Pons (tissue), 1 donor: ENCODE measurements around the gene SMTNL2.
"Not testable (repeated sequence)": the region's sequence is repeated elsewhere in the genome, so short reads cannot be mapped to it uniquely, and the experiment has no call there.

Experiments used
- DNase-seq: peaks from one replicate; pipeline ENCODE4 v3.0.0-alpha.2; 2016; ENCODE audit warnings: low spot score

SMTNL2 gene

DNA sequence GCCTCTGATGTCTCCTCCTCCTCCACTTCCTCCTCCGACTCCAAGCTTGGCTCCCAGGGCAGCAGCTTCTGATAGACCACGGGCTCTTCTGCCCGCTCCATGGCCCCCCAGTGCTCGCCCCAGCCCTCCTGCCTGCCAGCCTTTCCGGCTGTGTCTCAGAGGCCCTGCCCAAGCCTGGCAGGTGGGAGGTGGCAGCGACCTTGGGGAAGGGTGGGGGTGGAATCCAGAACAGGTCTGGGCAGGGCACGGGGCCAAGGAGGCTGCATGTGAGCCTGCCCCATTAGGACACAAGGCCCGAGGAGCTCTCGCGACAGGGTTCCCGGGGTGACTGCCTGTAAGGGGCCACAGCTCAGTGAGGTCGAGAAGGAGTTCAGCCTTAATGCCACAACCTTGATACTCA is 23.9 kb upstream of the SMTNL2 start, which contains the start of gene GGT6:
Gene GGT6 (minus strand): TSS at position 157 of the 400 bp plus-strand sequence. CDS start 56 bp downstream, at position 101.
- DNase-seq, result no peak

DNA sequence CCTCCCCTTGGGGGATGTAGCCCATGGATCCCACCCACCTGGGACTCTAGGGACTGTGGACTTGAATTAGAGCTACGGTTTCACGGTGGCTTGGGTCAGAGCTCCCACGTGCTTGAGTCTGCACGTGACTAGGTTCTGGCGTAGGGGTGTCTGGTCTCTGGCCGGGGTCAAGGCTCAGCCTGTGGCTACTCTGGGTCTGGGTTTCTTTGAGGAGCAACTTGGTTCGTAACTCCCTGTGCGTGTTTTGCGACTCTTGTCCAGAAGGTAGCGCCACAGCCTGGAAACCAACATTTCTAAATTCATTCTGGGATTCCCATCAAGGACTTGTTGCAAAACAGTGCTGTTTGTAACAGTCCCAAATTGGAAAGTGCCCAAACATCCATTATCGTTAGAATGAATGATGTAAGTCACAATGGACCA is 23.5 kb upstream of the SMTNL2 start:
- no peak for DNase-seq

- no peak for DNase-seq
Measured at GRCh38 chr17:4562015-4562969, 22.0 kb upstream of the SMTNL2 start.

- DNase-seq, result peak; percentile 91
Measured at GRCh38 chr17:4565209-4566141, 18.9 kb upstream of the SMTNL2 start.

- DNase-seq, result peak; percentile 78
Measured at GRCh38 chr17:4566785-4567184, 17.5 kb upstream of the SMTNL2 start.

DNA sequence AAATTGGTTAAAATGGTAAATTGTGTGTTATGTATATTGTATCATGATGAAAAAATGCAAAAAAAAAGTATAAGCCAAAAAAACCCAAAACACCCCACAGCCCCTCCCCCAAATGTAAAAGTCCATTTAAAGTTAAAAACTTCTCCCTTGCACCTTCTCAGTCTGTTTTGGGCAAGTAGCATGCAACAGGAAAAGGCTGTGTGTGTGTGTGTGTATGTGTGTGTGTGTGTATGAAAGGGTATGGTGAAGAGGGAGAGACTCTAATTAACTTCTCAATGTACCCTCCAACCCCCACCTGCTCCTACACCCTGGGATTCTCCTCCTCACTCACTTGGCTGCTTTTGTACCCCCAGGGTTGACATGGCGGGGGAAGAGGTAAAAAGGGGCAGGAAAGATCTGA is 14.7 kb upstream of the SMTNL2 start:
- DNase-seq, result no peak

DNA sequence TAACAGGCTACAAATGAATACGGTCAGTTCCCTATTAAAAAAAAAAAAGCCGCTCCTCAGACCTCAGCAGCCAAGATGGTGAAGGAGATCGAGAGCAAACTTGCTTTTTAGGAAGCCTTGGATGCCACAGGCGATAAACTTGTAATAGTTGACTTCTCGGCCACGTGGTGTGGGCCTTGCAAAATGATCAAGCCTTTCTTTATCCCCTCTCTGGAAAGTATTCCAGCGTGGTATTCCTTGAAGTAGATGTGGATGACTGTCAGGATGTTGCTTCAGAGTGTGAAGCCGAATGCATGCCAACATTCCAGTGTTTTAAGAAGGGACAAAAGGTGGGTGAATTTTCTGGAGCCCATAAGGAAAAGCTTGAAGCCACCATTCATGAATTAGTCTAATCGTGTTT is 12.2 kb upstream of the SMTNL2 start:
- DNase-seq, result no peak

DNA sequence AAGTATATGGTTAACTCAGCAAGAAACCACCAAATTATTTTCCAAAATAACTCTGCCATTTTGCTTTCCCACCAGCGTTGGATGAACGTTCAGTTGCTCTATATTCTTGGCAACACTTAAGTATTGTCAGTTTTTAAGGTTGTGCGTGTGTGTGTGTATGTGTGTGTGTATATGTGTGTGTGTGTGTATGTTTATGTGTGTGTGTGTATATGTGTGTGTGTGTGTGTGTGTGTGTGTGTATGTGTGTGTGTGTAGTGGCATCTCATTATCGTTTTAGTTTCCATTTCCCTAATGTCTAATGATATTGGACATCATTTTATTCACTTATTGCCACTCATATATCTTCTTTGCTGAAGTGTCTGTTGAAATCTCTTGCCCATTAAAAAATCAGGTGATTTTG is 11.2 kb upstream of the SMTNL2 start:
- no peak for DNase-seq

DNA sequence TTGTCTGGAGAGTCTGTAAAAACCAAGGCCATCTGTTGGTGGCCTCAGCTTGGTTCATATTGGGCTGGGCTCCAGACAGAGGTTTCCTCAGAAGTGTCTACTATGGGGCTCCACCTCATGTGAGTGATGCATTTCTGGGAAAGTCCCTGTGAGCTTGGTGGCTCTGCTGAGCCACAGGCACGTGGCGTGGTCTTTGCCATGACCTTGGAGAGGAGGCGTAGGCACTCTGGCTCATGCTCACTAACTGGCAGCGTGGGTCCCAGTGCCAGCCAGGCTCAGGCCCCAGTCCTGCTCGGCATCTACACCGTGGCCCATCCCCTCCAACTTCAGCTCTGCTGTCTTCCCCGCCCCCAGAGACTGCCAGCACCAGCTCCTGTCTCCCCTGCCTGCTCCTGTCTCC is 10.7 kb upstream of the SMTNL2 start:
- no peak for DNase-seq

DNA sequence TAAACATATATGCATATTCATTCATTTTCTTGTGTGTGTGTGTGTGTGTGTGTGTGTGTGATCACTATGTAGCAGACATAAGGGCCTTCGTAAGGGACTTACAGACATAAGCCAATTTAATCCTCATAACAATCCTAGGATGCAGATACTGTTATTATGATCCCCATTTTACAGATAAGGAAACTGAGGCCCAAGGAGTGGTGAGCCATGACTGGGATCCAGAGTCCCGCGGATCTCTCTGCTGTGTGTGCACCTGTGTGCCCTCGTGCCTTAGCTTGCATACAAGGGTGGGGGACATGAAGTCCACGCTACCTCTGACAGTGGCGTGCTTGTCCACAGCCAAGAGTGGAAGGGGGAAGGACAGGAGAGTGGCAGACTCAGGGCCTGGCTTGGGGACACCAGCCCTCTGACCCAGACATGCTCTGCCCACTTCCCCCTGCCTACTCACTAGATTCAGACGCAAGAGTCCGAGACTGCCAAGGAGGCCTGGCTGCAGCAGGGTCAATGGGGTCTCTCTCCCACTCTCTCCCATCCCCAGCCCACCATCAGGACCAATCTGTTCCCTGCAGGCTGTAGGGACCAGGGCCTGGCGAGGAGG is 9.8 kb upstream of the SMTNL2 start:
- no peak for DNase-seq

- no peak for DNase-seq
Measured at GRCh38 chr17:4576161-4576558, 8.2 kb upstream of the SMTNL2 start.

DNA sequence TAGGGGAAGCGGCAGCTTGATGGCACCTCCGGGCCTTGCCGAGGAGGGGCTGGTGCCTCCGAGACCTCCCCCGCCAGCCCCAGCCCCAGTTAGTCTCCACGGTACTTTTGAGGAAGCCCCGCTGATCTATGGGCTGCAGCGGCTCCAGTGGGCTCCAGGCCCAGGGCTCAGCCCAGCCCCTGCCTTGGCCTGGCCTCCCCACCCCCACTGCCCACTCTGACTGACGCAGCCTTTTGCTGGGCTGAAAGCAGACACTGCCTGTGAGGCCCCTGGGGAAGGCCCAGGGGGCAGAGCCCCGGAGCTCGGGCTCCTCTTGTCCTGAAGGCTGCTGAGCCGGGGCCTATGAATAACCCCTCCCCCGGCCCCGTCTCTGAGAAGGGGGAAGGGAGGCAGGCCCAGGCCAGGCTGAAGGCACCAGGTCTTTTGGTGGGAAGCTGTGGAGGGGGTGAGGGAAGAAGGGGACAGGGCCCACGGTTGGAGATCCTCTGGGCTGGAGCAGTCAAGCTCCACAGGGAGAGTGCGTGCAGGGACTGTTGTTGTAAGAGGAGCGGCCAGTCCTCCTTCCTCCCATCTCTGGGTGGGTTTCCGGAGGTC is 7.5 kb upstream of the SMTNL2 start:
- no peak for DNase-seq

DNA sequence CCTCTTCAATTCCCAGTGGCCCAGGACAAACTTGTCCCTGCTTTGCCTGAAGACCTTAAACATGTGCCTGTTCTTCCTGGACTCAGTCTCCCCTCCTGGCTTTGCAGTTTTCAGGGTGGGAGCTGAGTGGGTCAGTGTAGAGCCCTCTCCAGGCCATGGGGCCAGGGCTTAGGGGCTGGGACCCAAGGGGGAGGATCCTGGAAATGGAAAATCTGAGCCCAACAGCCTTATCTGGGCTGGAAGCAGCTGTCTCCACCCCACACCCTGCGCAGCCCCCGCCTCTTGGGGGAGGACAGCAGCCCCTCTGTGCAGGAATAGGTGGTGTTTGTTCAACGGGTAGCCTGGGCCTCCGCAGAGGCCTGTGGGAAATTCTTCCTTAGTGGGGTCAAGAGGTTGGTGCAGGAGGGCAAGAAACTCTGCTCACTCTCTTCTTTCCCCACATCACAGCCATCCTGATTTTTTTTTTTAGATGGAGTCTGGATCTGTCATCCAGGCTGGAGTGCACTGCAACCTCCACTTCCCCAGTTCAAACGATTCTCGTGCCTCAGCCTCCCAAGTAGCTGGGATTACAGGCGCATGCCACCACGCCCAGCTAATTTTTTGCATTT is 6.8 kb upstream of the SMTNL2 start:
- no peak for DNase-seq

GRCh38 chr17:4578349-4578748 is 6.0 kb upstream of the SMTNL2 start:
- not testable (repeated sequence) for DNase-seq

- no peak for DNase-seq
Measured at GRCh38 chr17:4579678-4580077, 4.7 kb upstream of the SMTNL2 start.

- DNase-seq, result no peak
Measured at GRCh38 chr17:4580291-4580690, 4.0 kb upstream of the SMTNL2 start.

DNA sequence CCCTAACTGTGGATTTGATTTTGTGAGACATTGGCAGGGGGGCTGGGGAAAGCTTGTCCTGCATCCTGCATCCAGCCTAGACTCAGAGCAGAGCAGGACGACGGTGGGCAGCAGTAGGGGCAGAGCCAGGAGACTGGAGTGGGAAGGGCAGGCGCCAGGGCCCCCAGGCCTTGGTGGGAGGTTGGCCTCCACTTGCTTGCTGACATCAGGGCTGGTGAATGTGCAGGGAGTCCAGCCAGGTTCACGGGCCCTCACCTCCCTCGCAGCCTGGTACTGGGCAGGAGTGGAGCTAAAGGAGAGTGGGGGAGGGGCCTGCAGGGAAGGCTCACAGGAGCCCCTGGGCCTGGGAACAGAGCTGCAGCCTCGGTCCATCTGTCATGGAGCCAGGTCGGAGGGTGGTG is 2.2 kb upstream of the SMTNL2 start:
- no peak for DNase-seq

DNA sequence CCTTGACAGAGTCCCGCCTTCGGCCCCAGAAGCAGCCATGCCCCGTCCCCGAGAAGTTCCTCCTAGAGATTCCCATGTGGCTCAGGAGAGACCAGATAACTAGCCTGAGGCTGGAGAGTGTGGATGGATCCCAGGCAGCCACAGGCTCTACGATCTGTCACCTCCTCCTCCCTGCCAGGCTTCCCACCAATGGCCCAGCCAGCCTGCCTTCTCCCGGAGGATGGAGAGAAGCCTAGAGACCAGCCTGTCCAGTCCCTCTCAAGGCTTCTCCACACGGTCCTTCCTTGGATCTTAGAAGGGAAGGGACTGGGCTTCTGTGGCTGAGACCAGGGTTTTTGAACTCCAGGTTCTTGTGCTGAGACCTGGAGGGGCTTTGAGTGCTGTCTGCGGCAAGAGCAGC is 1.6 kb upstream of the SMTNL2 start:
- no peak for DNase-seq

DNA sequence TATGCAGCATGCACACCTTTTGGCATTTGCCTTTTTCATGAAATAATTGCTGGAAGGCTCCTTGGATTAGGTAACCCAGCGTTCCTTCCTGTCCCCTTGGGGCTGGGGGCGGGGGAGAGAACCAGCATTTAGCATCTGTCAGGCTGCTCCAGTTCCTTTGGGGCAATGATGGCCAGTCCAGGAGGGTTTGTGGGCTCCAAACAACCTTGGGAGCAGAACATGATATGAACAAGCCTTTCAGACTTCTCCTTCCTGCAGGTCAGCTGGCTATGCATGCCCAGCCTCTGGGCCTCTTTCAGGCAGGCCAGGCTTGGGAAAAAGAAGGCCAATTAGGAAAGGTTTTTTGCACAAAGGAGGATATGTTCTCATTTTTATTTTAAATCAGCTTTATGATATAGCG is 1.1 kb upstream of the SMTNL2 start:
- no peak for DNase-seq

GRCh38 chr17:4583782-4584100 is 588 bp upstream of the SMTNL2 start:
- no peak for DNase-seq

DNA sequence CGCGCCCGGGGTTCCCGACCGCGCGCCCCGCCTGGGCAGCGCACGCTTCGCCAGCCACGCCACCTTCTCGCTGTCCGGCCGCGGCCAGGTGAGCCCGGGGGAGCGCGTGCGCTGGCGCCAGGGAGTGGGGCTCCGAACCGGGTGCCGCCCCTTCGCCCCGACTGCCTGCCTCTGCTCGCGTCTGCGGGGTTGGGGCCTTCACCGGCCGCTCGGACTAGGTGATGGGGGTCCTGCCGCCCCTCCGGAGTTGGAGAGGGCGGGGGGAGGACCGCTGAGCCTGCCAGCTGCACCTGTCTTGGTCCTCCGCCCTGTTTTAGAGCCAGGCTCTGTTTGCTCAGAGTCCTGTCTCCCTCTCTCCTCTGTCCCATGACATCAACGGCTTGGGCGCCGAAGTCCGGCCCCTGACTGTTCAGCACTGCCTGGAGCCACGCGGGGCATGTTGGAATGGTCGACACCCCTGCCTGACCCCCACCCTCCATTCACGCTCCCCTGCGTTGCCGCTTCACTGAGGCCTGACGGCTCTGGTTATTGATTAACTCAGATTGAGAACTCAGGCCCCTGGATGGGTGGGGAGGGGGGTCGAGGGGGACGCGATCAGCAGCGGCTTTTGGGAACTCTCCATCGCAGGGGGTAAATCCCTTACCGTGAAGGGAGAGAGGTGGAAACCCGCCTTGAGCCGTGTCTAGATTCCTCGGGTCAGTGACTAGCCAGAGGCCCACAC is 748 bp downstream of the SMTNL2 start:
- DNase-seq, result no peak
